ENCODE measurements around the gene NAE1. TPM values are rescaled to one million over a fixed set of nuclear protein-coding genes. Genes with fewer than 3 reads are reported as not detected.

NAE1 gene
- total RNA-seq, 1 experiment from 2014 or later = 149 TPM

DNA sequence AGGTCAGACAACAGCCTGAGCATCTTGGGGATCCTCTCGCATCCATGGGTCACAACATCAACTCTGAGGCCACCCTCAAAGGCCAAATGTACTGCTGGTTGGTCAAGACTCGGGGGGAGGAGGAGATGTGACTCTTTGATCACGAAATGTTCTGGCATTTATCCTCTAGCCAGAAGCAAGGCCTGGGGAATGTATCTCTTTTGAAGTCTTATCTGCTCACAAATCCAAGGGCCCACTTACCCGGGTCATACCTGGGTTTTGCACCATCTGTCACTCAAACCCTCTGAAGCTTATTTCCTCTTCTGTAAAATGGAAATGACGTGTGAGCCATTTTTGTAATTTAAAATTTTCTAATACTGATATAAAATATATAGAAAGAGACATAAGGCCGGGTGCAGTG is 26.7 kb upstream of the NAE1 start:
- no peaks in the 10 kb centered on the region for H3K27me3 ChIP-seq (ENCODE audit: control insufficient read depth, insufficient read depth, low read length)
- no peaks in the 10 kb centered on the region for H3K36me3 ChIP-seq (replicated peaks; ENCODE audit: control insufficient read depth, insufficient read depth, low read length)
- DNase-seq = peak; percentile 8
- no peak overlapping the region for H3K4me3 ChIP-seq (ENCODE audit: insufficient read depth, low read depth, low read length)

DNA sequence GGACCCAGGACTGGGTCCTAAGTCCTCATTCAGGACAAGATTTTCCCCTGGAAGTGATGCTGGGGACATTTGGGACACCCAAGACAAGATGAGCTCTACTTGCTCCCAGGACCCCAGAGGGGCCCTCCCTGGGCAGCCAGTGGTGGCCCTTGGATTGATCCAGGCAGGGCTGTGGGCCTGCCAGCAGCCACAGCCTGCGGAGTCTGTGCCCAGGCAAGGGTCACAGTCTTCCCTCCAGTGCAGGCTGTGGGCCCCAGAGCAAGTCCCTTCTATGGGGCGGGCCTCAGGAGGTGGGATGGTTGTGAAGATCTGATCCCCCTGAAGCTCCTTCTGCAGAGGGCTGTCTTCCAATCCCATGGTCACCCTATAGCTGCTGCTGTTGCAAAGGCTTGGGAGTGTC is 26.0 kb upstream of the NAE1 start:
- no peaks in the 10 kb centered on the region for H3K36me3 ChIP-seq (replicated peaks; ENCODE audit: control insufficient read depth, insufficient read depth, low read length)
- DNase-seq = peak; percentile 13
- no peak overlapping the region for H3K4me3 ChIP-seq (ENCODE audit: insufficient read depth, low read depth, low read length)
- H3K27me3 ChIP-seq (ENCODE audit: control insufficient read depth, insufficient read depth, low read length) = no peaks in the 10 kb centered on the region

DNA sequence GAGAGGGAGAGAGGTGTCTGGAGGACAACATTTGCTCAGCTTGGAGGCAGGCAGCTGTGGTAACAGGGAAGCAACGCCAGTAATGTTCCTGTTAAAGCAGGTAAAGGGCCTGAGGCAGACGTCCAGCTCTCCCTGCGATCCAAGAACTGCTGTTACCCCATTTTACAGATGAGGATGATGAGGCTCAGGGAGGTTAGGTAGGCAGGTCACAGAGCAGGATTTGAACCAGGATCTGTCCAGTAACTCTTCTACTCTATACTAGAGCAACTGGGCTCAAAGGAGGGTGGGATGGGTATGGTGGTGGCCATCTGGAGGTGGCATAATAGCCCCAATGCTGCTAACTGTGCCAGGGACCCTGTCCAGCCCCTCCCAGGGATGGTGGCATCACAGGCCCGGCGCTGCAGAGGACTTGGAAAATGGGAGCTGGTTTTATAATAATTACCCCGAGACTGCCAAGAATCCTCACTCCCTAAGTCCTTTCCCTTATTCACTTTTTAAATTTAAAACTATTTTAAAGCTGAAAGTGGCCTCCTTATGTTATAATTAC is 25.5 kb upstream of the NAE1 start:
- DNase-seq = peak; percentile 5
- Histone ChIP-seq H3K27me3 (ENCODE audit: control insufficient read depth, insufficient read depth, low read length) (no peaks in the 10 kb centered on the region), H3K36me3 (replicated peaks; ENCODE audit: control insufficient read depth, insufficient read depth, low read length) (no peaks in the 10 kb centered on the region), H3K4me3 (ENCODE audit: insufficient read depth, low read depth, low read length) (no peak overlapping the region)

DNA sequence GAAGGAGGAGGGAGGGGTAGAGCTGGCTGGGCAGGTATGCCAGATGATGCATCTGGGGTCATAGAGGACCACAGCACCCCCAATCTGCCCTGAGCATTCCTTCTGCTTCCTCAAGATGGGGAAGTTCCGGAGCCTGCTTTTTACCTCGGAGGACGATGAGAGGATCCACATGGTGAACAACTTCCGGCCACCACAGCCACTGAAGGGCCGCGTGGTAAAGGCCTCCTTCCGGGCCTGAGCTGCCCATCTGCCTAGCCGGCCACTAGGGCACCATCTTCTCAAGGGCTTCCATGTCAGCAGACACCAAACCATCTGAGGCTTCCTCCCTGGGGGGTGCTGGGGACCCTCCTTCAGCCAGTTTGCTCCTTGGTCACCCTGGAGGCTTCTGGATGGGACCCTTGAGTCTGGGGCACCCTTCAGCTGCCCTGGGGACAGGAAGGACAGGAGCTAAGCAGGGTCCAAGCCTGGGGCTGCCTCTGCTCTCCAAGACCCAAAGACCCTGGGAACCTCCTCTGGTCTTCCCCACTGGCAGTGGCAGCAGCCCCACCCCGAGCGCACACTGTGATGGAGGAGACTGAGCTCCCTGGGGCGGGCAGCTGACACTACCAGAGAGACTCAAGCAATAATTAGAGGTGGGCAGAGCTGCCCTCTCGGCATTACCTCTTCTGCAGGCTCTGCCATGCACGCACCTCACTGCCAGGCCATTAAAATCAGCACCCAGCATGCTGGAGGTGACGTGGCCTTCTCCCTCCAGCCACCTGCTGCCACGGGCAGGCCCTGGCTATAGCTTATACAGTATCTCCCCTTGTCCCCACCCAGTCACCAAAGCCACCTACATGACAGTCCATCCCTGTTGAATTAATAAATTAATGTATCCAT is 22.7 kb upstream of the NAE1 start:
- peak; percentile 35 for DNase-seq
- H3K27me3 ChIP-seq (ENCODE audit: control insufficient read depth, insufficient read depth, low read length) = no peaks in the 10 kb centered on the region; the same call in 1 of the 2 replicates
- H3K36me3 ChIP-seq (replicated peaks; ENCODE audit: control insufficient read depth, insufficient read depth, low read length) = no peaks in the 10 kb centered on the region
- H3K4me3 ChIP-seq (ENCODE audit: insufficient read depth, low read depth, low read length) = no peak overlapping the region

DNA sequence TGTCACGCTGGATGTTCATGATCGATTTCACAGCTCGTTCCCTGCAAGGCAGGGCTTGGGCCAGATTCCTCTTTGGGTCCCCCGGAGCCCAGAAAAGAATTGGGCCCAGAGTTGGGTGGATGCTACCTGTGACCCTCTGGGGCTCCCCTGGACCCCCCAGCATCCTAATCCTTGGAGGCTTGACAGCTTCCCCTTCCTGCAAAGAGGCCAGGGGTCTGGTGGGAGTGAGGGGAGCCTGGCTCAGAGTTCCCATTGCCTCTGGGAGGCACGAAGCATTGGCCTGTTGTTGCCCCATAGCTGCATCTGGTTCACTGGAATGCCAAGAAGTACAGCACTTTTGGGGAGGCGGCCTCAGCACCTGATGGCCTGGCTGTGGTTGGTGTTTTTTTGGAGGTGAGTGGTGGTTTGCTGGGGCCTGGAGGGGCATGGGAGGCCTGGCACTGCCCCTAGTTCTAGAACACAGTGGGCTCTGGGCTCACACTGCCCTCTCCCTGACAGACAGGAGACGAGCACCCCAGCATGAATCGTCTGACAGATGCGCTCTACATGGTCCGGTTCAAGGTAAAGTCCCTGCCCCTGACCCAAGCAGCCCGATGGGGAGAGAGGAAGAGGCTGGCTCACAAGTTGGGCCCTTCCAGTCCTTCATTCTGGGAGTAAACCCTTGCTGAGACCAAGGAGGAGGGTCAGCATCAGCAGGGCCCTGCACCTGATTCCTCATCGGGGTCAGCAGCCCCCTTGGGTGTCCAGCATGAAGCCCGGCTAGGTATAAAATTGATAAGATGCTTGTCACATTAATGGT is 20.6 kb upstream of the NAE1 start:
- H3K36me3 ChIP-seq (replicated peaks; ENCODE audit: control insufficient read depth, insufficient read depth, low read length) = no peaks in the 10 kb centered on the region
- peak; percentile 28 for DNase-seq
- H3K4me3 ChIP-seq (ENCODE audit: insufficient read depth, low read depth, low read length) = no peak overlapping the region
- peaks cover 10% of the 10 kb centered on the region for H3K27me3 ChIP-seq (ENCODE audit: control insufficient read depth, insufficient read depth, low read length)

- Histone ChIP-seq H3K27me3 (ENCODE audit: control insufficient read depth, insufficient read depth, low read length) (peaks cover 21% of the 10 kb centered on the region), H3K4me3 (ENCODE audit: insufficient read depth, low read depth, low read length) (no peak overlapping the region), H3K36me3 (replicated peaks; ENCODE audit: control insufficient read depth, insufficient read depth, low read length) (no peaks in the 10 kb centered on the region)
- no peak for DNase-seq
These were observed 19.5 kb upstream of the NAE1 start for GRCh38 chr16:66850115-66850815.

DNA sequence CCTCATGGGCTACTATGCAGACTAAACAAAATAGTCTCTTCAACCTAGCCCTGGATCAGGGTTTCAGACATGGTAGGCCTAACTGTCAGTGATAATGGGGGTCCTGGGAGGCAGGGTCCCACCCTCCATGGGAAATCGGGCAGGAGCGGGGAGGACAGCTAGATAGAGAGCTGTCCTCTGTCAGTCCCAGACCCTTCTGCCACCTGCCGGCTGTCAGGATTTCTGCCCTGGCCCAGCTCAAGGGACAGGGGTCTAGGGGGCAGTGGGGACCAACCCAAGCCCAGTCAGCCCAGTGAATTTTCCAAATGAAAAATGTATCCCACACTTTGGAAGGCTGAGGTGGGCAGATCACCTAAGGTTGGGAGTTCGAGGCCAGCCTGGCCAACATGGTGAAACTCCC is 18.8 kb upstream of the NAE1 start:
- no peaks in the 10 kb centered on the region for H3K36me3 ChIP-seq (replicated peaks; ENCODE audit: control insufficient read depth, insufficient read depth, low read length)
- peaks cover 28% of the 10 kb centered on the region for H3K27me3 ChIP-seq (ENCODE audit: control insufficient read depth, insufficient read depth, low read length)
- peak; percentile 65 for DNase-seq
- no peak overlapping the region for H3K4me3 ChIP-seq (ENCODE audit: insufficient read depth, low read depth, low read length)

- Histone ChIP-seq H3K36me3 (replicated peaks; ENCODE audit: control insufficient read depth, insufficient read depth, low read length) (no peaks in the 10 kb centered on the region), H3K4me3 (ENCODE audit: insufficient read depth, low read depth, low read length) (no peak overlapping the region), H3K27me3 (ENCODE audit: control insufficient read depth, insufficient read depth, low read length) (peaks cover 33% of the 10 kb centered on the region)
- DNase-seq = peak; percentile 31
These were observed 18.2 kb upstream of the NAE1 start for GRCh38 chr16:66849021-66849420.

DNA sequence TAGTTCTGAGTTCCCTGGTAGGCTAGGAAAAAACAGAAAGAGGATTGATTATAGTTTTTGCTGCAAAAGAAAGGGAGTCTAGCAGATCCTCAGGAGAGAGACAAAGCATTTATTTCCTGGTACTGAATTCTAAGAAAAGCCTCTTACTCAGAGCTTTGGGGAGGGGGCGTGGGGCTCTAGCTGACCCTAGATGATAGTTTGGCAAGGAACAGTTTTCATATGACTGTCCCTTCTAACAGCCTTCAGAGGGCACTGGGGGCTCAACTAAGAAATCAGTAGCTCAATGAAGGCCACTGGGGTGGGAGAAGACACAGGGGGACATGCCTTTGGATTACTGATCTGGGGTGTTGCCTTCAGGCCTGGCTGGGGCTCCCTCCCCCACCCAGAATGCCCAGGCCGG is 17.4 kb upstream of the NAE1 start:
- Histone ChIP-seq H3K36me3 (replicated peaks; ENCODE audit: control insufficient read depth, insufficient read depth, low read length) (no peaks in the 10 kb centered on the region), H3K27me3 (ENCODE audit: control insufficient read depth, insufficient read depth, low read length) (peaks cover 42% of the 10 kb centered on the region), H3K4me3 (ENCODE audit: insufficient read depth, low read depth, low read length) (no peak overlapping the region)
- peak; percentile 9 for DNase-seq

- peaks cover 47% of the 10 kb centered on the region for H3K27me3 ChIP-seq (ENCODE audit: control insufficient read depth, insufficient read depth, low read length)
- no peak overlapping the region for H3K4me3 ChIP-seq (ENCODE audit: insufficient read depth, low read depth, low read length)
- no peaks in the 10 kb centered on the region for H3K36me3 ChIP-seq (replicated peaks; ENCODE audit: control insufficient read depth, insufficient read depth, low read length)
- DNase-seq = no peak
These were observed 16.8 kb upstream of the NAE1 start for GRCh38 chr16:66847533-66848067.

DNA sequence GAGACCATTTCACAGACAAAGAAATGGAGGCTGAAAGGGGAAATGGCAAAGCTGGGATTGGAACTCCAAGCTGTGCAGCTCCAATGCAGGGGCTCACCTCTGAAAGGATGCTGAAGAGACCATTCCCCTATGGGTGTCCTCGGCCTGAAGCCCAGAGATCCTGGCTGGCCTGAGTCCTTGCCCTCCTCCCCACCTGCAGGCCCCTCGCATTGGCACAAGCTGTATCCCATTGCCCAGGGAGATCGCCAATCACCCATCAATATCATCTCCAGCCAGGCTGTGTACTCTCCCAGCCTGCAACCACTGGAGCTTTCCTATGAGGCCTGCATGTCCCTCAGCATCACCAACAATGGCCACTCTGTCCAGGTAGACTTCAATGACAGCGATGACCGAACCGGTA is 16.1 kb upstream of the NAE1 start:
- Histone ChIP-seq H3K4me3 (ENCODE audit: insufficient read depth, low read depth, low read length) (no peak overlapping the region), H3K27me3 (ENCODE audit: control insufficient read depth, insufficient read depth, low read length) (peaks cover 51% of the 10 kb centered on the region), H3K36me3 (replicated peaks; ENCODE audit: control insufficient read depth, insufficient read depth, low read length) (no peaks in the 10 kb centered on the region)
- DNase-seq = no peak

GRCh38 chr16:66846266-66846665 is 15.5 kb upstream of the NAE1 start:
- Histone ChIP-seq H3K4me3 (ENCODE audit: insufficient read depth, low read depth, low read length) (no peak overlapping the region), H3K36me3 (replicated peaks; ENCODE audit: control insufficient read depth, insufficient read depth, low read length) (no peaks in the 10 kb centered on the region), H3K27me3 (ENCODE audit: control insufficient read depth, insufficient read depth, low read length) (peaks cover 51% of the 10 kb centered on the region)
- no peak for DNase-seq

DNA sequence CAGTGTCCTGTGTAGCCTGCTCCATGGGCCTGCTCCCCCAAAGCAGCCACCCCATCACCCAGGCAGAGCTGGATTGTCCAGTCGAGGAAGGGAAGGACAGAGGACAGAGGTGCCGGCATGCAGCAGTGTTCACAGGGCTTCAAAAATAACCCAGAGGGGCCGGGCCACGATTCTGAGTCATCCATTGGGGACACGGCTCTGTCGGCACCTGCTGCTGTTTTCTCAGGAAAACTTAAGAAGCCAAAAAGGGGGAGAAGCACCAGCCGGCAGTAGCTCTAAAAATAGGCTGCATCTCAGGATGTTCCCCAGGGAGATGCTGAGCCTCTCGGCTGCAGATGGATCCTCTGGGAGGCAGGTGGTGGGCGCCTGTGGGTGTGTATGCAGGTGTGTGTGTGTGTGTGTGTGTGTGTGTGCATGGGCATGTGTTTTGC is 15.0 kb upstream of the NAE1 start:
- H3K4me3 ChIP-seq (ENCODE audit: insufficient read depth, low read depth, low read length) = no peak overlapping the region
- peak; percentile 51 for DNase-seq
- no peaks in the 10 kb centered on the region for H3K36me3 ChIP-seq (replicated peaks; ENCODE audit: control insufficient read depth, insufficient read depth, low read length)
- peaks cover 51% of the 10 kb centered on the region for H3K27me3 ChIP-seq (ENCODE audit: control insufficient read depth, insufficient read depth, low read length)

DNA sequence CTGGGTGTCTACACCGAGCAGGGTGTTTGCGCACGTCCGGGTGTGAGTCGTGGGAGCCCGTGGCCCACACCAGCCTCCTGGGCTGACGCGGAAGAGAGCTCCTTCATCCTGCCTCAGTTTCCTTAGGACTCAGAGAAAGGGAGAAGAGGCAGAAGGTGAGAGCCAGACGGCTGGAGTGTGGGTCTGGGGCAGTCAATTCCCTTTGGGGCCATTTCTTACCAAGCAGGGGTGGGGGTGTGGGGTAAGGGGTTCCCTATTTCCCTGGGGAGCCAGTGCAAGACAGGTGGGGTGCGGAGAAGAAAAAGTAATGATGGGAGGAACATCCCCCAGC is 14.3 kb upstream of the NAE1 start:
- H3K27me3 ChIP-seq (ENCODE audit: control insufficient read depth, insufficient read depth, low read length) = peaks cover 51% of the 10 kb centered on the region
- peak overlapping the region; percentile 66 for H3K4me3 ChIP-seq (ENCODE audit: insufficient read depth, low read depth, low read length)
- H3K36me3 ChIP-seq (replicated peaks; ENCODE audit: control insufficient read depth, insufficient read depth, low read length) = no peaks in the 10 kb centered on the region
- DNase-seq = peak; percentile 47
